ENCODE results near the gene THAP11. TPM values are rescaled to one million over a fixed set of nuclear protein-coding genes. Genes with fewer than 3 reads are reported as not detected.

THAP11 gene
- total and polyA plus RNA-seq, 4 donors = 18.0 to 24.7 (median 20.0) TPM

DNA sequence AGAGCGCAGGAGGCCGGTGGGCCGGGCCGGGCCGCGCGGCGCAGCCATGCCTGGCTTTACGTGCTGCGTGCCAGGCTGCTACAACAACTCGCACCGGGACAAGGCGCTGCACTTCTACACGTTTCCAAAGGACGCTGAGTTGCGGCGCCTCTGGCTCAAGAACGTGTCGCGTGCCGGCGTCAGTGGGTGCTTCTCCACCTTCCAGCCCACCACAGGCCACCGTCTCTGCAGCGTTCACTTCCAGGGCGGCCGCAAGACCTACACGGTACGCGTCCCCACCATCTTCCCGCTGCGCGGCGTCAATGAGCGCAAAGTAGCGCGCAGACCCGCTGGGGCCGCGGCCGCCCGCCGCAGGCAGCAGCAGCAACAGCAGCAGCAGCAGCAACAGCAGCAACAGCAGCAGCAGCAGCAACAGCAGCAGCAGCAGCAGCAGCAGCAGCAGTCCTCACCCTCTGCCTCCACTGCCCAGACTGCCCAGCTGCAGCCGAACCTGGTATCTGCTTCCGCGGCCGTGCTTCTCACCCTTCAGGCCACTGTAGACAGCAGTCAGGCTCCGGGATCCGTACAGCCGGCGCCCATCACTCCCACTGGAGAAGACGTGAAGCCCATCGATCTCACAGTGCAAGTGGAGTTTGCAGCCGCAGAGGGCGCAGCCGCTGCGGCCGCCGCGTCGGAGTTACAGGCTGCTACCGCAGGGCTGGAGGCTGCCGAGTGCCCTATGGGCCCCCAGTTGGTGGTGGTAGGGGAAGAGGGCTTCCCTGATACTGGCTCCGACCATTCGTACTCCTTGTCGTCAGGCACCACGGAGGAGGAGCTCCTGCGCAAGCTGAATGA lies 606 bp downstream of the THAP11 start:
- no peaks in the 10 kb centered on the region for H3K9me3 ChIP-seq (ENCODE audit: control insufficient read depth, low read length)
- H3K4me3 ChIP-seq (ENCODE audit: low read length in 2 of 2) = peak overlapping the region; percentile 50 to 81
- peak overlapping the region in 1 of 2 donors; percentile 97 for H3K27ac ChIP-seq (ENCODE audit: low read depth in 1 of 2, low read length in 2 of 2)
- DNase-seq = peak; percentile 75 to 83
- WGBS, 2 donors = 0 to 1% methylated on average over 59 to 67 of the region's 67 CpGs
- peaks cover 0 to 2% of the 10 kb centered on the region in 2 donors for H3K4me1 ChIP-seq (ENCODE audit: control insufficient read depth in 1 of 2, insufficient read depth in 2 of 2, low read length in 2 of 2)
- intact Hi-C loops (cut with DNase I) = loop anchor here (2.0 to 5.0 kb wide), 3 partner anchors 35 to 50 kb away; partner anchors contain the start of genes NRN1L (in 1 of the 2), PSKH1 (in 1 of the 2), RANBP10 (in 1 of the 2) and TSNAXIP1 (in 1 of the 2)
- no peaks in the 10 kb centered on the region for H3K36me3 ChIP-seq (ENCODE audit: control insufficient read depth in 1 of 2, insufficient read depth in 2 of 2, low read length in 1 of 2)
- peak; percentile 35 for ATAC-seq (ENCODE audit: low FRiP score)
- H3K27me3 ChIP-seq (ENCODE audit: control insufficient read depth in 1 of 2, insufficient read depth in 2 of 2, low read length in 1 of 2) = no peaks in the 10 kb centered on the region

DNA sequence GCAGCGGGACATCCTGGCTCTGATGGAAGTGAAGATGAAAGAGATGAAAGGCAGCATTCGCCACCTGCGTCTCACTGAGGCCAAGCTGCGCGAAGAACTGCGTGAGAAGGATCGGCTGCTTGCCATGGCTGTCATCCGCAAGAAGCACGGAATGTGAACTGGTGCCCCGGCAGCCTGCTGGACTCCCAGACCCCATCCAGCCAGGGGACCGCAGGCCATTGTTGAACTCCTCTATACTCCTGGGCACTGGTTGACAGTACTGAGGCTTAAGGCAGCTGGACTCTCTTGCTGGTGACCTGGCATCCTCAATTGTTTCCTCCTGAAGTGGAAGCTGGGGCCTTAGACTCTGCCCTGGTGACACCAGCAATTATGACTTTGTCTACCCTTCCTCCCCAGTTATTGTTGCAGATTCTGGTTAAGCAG lies 1.2 kb downstream of the THAP11 start:
- ATAC-seq (ENCODE audit: low FRiP score) = no peak
- Histone ChIP-seq H3K4me3 (ENCODE audit: low read length in 2 of 2) (peak overlapping the region; percentile 50 to 81), H3K36me3 (ENCODE audit: control insufficient read depth in 1 of 2, insufficient read depth in 2 of 2, low read length in 1 of 2) (no peaks in the 10 kb centered on the region), H3K27me3 (ENCODE audit: control insufficient read depth in 1 of 2, insufficient read depth in 2 of 2, low read length in 1 of 2) (no peaks in the 10 kb centered on the region), H3K4me1 (ENCODE audit: control insufficient read depth in 1 of 2, insufficient read depth in 2 of 2, low read length in 2 of 2) (peaks cover 0 to 5% of the 10 kb centered on the region in 2 donors), H3K9me3 (ENCODE audit: control insufficient read depth, low read length) (no peaks in the 10 kb centered on the region), H3K27ac (ENCODE audit: low read depth in 1 of 2, low read length in 2 of 2) (peak overlapping the region in 1 of 2 donors; percentile 97)
- 2 to 8% methylated on average over 11 of the region's 11 CpGs for WGBS, 2 donors
- intact Hi-C loops (cut with DNase I) = loop anchor here (2.0 to 5.0 kb wide), 3 partner anchors 36 to 49 kb away; partner anchors contain the start of genes NRN1L (in 1 of the 2), PSKH1 (in 1 of the 2), RANBP10 (in 1 of the 2) and TSNAXIP1 (in 1 of the 2)
- DNase-seq = no peak

DNA sequence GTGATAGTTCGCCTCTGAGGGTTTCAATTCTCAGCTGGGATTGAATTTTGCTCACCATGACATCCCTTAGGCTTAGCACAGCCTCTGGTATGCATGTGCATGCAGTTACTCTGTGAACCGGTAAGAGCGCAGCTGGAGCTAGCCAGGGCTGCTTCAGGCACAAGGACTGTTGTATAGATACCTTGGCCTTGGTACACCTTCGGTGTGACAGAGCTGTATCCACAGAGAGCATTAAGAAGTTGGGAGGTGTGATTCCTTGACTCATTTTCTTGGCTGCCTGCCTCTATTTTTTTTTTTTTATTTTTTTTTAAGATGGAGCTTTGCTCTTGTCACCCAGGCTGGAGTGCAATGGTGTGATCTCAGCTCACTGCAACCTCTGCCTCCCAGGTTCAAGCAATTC lies 2.4 kb downstream of the THAP11 start:
- H3K27ac ChIP-seq (ENCODE audit: low read depth in 1 of 2, low read length in 2 of 2) = peak overlapping the region in 1 of 2 donors; percentile 20
- no peak for DNase-seq
- intact Hi-C loops (cut with DNase I) = loop anchor here (5.0 kb wide), 2 partner anchors 37 to 38 kb away; partner anchors contain the start of genes NRN1L (in 1 of the 2), RANBP10 (in 1 of the 2) and TSNAXIP1 (in 1 of the 2)
- H3K4me1 ChIP-seq (ENCODE audit: control insufficient read depth in 1 of 2, insufficient read depth in 2 of 2, low read length in 2 of 2) = peaks cover 0 to 5% of the 10 kb centered on the region in 2 donors
- 60 to 67% methylated on average over 4 of the region's 4 CpGs for WGBS, 2 donors
- no peaks in the 10 kb centered on the region for H3K9me3 ChIP-seq (ENCODE audit: control insufficient read depth, low read length)
- H3K36me3 ChIP-seq (ENCODE audit: control insufficient read depth in 1 of 2, insufficient read depth in 2 of 2, low read length in 1 of 2) = no peaks in the 10 kb centered on the region
- ATAC-seq (ENCODE audit: low FRiP score) = no peak
- no peaks in the 10 kb centered on the region for H3K27me3 ChIP-seq (ENCODE audit: control insufficient read depth in 1 of 2, insufficient read depth in 2 of 2, low read length in 1 of 2)
- no peak overlapping the region for H3K4me3 ChIP-seq (ENCODE audit: low read length in 2 of 2)

DNA sequence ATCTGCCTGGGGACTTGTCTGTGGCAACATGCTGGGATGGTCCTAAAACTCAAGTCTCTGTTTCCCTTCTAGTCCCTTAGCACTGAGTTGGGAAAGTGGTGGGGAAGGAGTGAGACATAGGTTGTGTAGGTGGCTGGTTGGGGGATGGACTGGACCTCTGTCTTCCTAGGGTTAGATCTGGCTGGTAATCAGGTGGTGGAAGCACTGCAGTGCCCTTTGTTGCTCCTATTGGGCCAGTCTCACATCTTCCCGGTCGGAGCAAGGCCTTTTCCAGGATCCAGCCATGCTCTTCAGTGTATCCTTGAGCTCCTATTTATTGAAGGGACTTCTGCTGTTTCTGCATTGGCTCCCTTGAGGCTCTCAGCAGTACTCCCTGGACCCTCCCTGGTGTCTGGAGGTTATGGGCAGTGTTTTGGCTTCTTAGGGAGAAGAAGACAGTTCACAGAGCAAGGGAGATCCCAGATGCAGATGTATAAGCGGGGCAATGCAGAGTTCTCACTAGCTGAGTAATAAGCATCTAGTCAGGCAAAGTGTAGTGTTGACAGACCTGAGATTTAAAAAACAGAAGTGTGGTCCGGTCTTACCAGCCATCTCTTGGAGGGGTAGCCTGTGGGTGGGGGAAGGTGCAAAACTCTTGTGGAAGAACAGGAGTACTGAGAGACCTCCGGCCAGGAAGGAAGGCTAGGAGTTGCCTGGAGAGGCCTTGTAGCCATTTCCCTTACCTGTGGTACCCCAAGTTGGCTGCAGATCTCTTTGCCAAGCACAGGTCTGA lies 3.4 kb downstream of the THAP11 start:
- intact Hi-C loops (cut with DNase I) = loop anchor here in 1 of 2 donors (1.0 kb wide), 1 partner anchor 18 kb away; no protein-coding TSS in a partner anchor
- Histone ChIP-seq H3K4me3 (ENCODE audit: low read length in 2 of 2) (no peak overlapping the region), H3K9me3 (ENCODE audit: control insufficient read depth, low read length) (no peaks in the 10 kb centered on the region), H3K27ac (ENCODE audit: low read depth in 1 of 2, low read length in 2 of 2) (peak overlapping the region in 1 of 2 donors; percentile 7), H3K36me3 (ENCODE audit: control insufficient read depth in 1 of 2, insufficient read depth in 2 of 2, low read length in 1 of 2) (no peaks in the 10 kb centered on the region), H3K27me3 (ENCODE audit: control insufficient read depth in 1 of 2, insufficient read depth in 2 of 2, low read length in 1 of 2) (no peaks in the 10 kb centered on the region), H3K4me1 (ENCODE audit: control insufficient read depth in 1 of 2, insufficient read depth in 2 of 2, low read length in 2 of 2) (peaks cover 0 to 5% of the 10 kb centered on the region in 2 donors)
- DNase-seq = no peak
- no peak for ATAC-seq (ENCODE audit: low FRiP score)
- 53 to 54% methylated on average over 5 of the region's 5 CpGs for WGBS, 2 donors

DNA sequence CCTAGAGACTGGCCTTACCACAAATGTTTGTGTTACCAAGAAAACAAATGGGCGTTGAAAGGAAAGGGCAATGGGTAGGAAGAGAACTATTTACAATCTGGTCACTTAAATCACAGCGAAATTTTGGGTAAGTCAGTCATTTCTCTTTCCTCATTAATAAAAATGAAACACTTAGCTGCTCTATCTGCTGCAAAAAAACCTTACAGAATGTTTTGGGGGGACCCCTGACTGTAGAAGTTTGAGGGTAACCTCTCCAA lies 3.9 kb downstream of the THAP11 start:
- H3K4me1 ChIP-seq (ENCODE audit: control insufficient read depth in 1 of 2, insufficient read depth in 2 of 2, low read length in 2 of 2) = peaks cover 0 to 5% of the 10 kb centered on the region in 2 donors
- intact Hi-C loops (cut with DNase I) = loop anchor here in 1 of 2 donors (1.0 kb wide), 1 partner anchor 17 kb away; no protein-coding TSS in a partner anchor
- no peaks in the 10 kb centered on the region for H3K9me3 ChIP-seq (ENCODE audit: control insufficient read depth, low read length)
- H3K27me3 ChIP-seq (ENCODE audit: control insufficient read depth in 1 of 2, insufficient read depth in 2 of 2, low read length in 1 of 2) = no peaks in the 10 kb centered on the region
- DNase-seq = no peak
- WGBS, 2 donors = 5 to 8% methylated on average over 2 of the region's 2 CpGs
- H3K27ac ChIP-seq (ENCODE audit: low read depth in 1 of 2, low read length in 2 of 2) = peak overlapping the region; percentile 17 to 97
- H3K36me3 ChIP-seq (ENCODE audit: control insufficient read depth in 1 of 2, insufficient read depth in 2 of 2, low read length in 1 of 2) = no peaks in the 10 kb centered on the region
- peak overlapping the region; percentile 33 to 76 for H3K4me3 ChIP-seq (ENCODE audit: low read length in 2 of 2)
- no peak for ATAC-seq (ENCODE audit: low FRiP score)

DNA sequence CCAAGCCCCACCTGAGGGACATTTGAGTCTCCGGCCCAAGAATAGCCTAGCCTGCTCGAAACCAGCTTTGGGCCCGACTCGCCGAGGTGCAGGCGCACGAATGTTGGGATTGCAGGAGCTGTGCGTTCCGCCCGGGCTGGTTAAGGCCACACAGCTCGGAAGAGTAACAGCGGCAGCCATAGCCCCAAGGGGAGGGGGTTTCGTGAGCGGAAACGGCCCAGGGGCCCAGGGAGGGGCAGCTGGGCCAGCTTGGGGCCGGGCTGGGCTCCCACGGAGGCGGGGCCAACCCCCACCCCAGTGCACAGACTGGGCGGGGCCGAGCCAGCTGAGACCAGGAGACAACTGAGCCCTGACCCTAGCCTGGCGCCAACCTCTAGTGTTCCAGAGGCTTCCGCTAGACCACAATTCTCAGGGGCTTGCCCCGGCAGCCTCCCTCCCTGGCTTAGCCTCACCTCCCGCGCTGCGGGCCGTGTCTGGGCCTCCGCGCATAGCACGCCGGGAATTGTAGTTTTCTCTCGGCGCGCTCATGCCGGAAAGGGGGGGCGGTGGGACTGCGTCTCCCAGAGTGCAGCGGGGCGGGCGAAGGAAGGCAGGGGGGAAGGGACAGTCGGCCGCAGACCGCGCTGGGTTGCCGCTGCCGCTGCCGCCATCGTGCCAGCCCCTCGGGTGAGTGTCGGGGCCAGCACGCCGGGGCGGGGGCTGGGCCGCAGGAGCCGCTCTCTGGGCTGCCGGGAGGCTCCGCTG lies 4.4 kb downstream of the THAP11 start, which contains the start of gene NUTF2:
Gene NUTF2 (plus strand): TSS at position 614 of the 744 bp plus-strand sequence. CDS start 18,198 bp downstream, outside the sequence.
- ATAC-seq (ENCODE audit: low FRiP score) = peak; percentile 92
- Histone ChIP-seq H3K27me3 (ENCODE audit: control insufficient read depth in 1 of 2, insufficient read depth in 2 of 2, low read length in 1 of 2) (no peaks in the 10 kb centered on the region), H3K4me1 (ENCODE audit: control insufficient read depth in 1 of 2, insufficient read depth in 2 of 2, low read length in 2 of 2) (peaks cover 0 to 5% of the 10 kb centered on the region in 2 donors), H3K9me3 (ENCODE audit: control insufficient read depth, low read length) (no peaks in the 10 kb centered on the region), H3K4me3 (ENCODE audit: low read length in 2 of 2) (peak within 1 kb of the TSS; percentile 33 to 76), H3K27ac (ENCODE audit: low read depth in 1 of 2, low read length in 2 of 2) (peak within 1 kb of the TSS; percentile 17 to 97), H3K36me3 (ENCODE audit: control insufficient read depth in 1 of 2, insufficient read depth in 2 of 2, low read length in 1 of 2) (no peaks in the 10 kb centered on the region)
- intact Hi-C loops (cut with DNase I) = loop anchor here in 1 of 2 donors (1.0 kb wide), 1 partner anchor 17 kb away; no protein-coding TSS in a partner anchor
- peak; percentile 97 to 98 for DNase-seq
- WGBS, 2 donors = 0 to 1% methylated on average over 34 to 57 of the region's 57 CpGs

DNA sequence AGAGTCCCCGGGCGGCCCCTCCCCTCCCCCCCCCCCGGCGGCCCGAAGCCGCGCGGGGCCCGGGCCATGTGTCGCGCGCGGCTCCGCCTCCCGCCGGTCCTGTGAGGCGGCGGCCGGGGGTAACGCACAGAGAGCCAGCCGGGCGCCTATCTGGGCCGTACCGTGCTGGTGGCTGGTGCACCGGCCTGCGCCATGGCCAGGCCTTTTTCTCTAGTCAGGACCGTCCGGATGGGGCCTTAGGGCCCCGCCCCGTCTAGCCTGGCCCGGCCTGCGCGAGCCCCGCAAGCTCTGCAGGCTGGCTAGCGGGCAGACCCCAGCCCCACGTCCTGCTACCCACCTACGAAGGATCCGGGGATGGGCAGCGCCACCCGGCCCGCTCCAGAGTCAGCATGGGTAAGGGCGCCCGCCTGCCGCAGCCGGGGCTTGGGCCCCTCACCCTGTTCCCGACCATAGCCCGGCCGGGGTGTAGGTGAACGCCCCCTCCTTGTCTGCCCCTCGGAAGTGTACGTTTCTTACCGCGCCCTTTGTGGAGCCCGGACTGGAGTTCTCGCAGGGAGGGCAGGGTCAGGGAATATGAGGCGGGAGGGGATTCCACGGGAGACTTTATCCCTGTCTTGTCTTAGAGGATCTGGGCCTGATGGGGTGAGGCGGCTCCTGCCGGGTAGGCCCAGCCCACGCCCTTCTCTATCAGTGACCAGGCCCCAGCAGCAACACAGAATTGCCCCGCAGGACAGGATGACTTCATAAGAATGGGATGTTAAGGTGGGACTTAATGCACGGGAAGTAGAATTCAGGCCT lies 5.1 kb downstream of the THAP11 start, which contains the start of gene CENPT:
Gene CENPT (minus strand): TSS at position 630 of the 798 bp plus-strand sequence. CDS start 13,834 bp downstream, outside the sequence.
- H3K27me3 ChIP-seq (ENCODE audit: control insufficient read depth in 1 of 2, insufficient read depth in 2 of 2, low read length in 1 of 2) = no peaks in the 10 kb centered on the region
- H3K27ac ChIP-seq (ENCODE audit: low read depth in 1 of 2, low read length in 2 of 2) = peak within 1 kb of the TSS; percentile 17 to 97
- DNase-seq (peak; percentile 55 to 88), ATAC-seq (ENCODE audit: low FRiP score) (peak; percentile 75)
- peaks cover 0 to 5% of the 10 kb centered on the region in 2 donors for H3K4me1 ChIP-seq (ENCODE audit: control insufficient read depth in 1 of 2, insufficient read depth in 2 of 2, low read length in 2 of 2)
- intact Hi-C loops (cut with DNase I) = no loop called here
- no peaks in the 10 kb centered on the region for H3K9me3 ChIP-seq (ENCODE audit: control insufficient read depth, low read length)
- no peaks in the 10 kb centered on the region for H3K36me3 ChIP-seq (ENCODE audit: control insufficient read depth in 1 of 2, insufficient read depth in 2 of 2, low read length in 1 of 2)
- 1% methylated on average over 41 to 62 of the region's 62 CpGs for WGBS, 2 donors
- H3K4me3 ChIP-seq (ENCODE audit: low read length in 2 of 2) = peak within 1 kb of the TSS; percentile 33 to 76

Measured in aorta (tissue), 5 donors.